Upper lobe of left lung (tissue), 6 donors: ENCODE measurements around the gene LRRC3C. TPM values are rescaled to one million over a fixed set of nuclear protein-coding genes. Genes with fewer than 3 reads are reported as not detected.

Experiments used
- ATAC-seq, 2 donors: fragments of 200-7000 bp; cut with Tn5 transposase; one replicate each; pipeline ENCODE4 v1.9.1; 2022; ENCODE audit warnings: mild to moderate bottlenecking in 2 of 2, moderate library complexity in 2 of 2; ENCODE audit not compliant: low FRiP score in 2 of 2
- DNase-seq, 2 donors: peaks; one replicate each; pipeline ENCODE4 v3.0.0-alpha.2; 2019 to 2020
- H3K27ac ChIP-seq, 4 donors: fragments of 200-600 bp; sonication (generic); one replicate each; pipeline ENCODE4 v1.5.1; 2016 to 2019
- H3K27me3 ChIP-seq, 4 donors: fragments of 200-600 bp; sonication (generic); one replicate each; pipeline ENCODE4 v1.5.1; 2017 to 2019
- H3K36me3 ChIP-seq, 4 donors: fragments of 200-600 bp; sonication (generic); one replicate each; pipeline ENCODE4 v1.5.1; 2016 to 2019
- H3K4me1 ChIP-seq, 4 donors: fragments of 200-600 bp; sonication (generic); one replicate each; pipeline ENCODE4 v1.5.1; 2018 to 2019
- H3K4me3 ChIP-seq, 4 donors: fragments of 200-600 bp; sonication (generic); one replicate each; pipeline ENCODE4 v1.5.1; 2017 to 2019; ENCODE audit warnings: mild to moderate bottlenecking in 2 of 4, moderate library complexity in 1 of 4
- H3K9me3 ChIP-seq, 4 donors: fragments of 200-600 bp; sonication (generic); one replicate each; pipeline ENCODE4 v1.5.1; 2018 to 2019
- EP300 ChIP-seq, 4 donors: sonication (generic); formaldehyde crosslinking; IDR thresholded peaks; one replicate each; pipeline ENCODE4 v1.5.1; 2017; ENCODE audit warnings: antibody characterized with exemption in 4 of 4, control low read depth in 2 of 4
- POLR2A ChIP-seq, 4 donors: fragments of 450-650 bp; IDR thresholded peaks; one replicate each; pipeline ENCODE4 v1.5.1; 2016 to 2017; ENCODE audit warnings: antibody characterized with exemption in 4 of 4, mild to moderate bottlenecking in 2 of 4
- POLR2AphosphoS5 ChIP-seq, 2 donors: sonication (generic); formaldehyde crosslinking; IDR thresholded peaks; one replicate each; pipeline ENCODE4 v1.5.1; 2017; ENCODE audit warnings: antibody characterized with exemption in 2 of 2
- WGBS, 2 donors: methylation state at CpG; one replicate each; pipeline ENCODE4 v1.1.5; 2017 to 2018; 5-methylcytosine and 5-hydroxymethylcytosine counted together
- total RNA-seq, 6 donors: library from RNA; depleted of rRNA in 4 of 6; stranded (reverse); fragments of >200 nt in 4 of 6; gene quantifications; one replicate each; pipeline versions ENCODE4 v1.1.0 to v1.2.1, GENCODE V29; 2016 to 2021
- TF ChIP-seq, protein P1 (sequence below), 6 experiments: fragments of 450-650 bp in 4 of 6; fragments of 200-600 bp in 2 of 6; sonication (generic) in 2 of 6; IDR thresholded peaks; one replicate each; pipeline ENCODE4 v1.5.1; 2016 to 2019; ENCODE audit warnings: antibody characterized with exemption in 6 of 6
- donor health status: DM: no; HTN: no; CAD: no; lungs with moderate emphysema.
- donor health status: DM: no; HTN: yes; CAD: no; lungs with severe emphysema.

LRRC3C gene
- total RNA-seq, 6 donors from 2014 or later, result not detected

DNA sequence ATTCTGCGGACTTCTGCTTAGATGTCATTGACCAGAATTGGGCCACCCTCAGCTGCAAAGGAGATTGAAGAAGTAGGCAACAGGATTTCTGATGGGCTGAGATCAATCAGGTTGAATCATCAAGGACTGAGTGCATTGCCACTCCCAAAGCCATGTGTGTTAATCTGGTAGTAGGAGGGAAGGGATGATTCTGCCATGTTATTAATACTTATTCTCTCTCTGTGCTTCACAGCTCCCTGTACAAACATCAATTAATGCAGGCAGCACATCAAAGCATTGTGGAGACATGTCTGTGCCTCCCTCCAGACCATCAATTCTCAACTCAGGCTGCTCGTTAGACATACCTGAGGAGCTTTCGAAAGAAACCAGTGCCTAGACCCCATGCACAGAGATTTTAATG, 11.6 kb downstream of the LRRC3C start:
- no peak for TF ChIP-seq POLR2A (IDR thresholded peaks at IDR 0.05)
- no peak for TF ChIP-seq POLR2AphosphoS5 (IDR thresholded peaks at IDR 0.05)
- TF ChIP-seq, protein P1, sequence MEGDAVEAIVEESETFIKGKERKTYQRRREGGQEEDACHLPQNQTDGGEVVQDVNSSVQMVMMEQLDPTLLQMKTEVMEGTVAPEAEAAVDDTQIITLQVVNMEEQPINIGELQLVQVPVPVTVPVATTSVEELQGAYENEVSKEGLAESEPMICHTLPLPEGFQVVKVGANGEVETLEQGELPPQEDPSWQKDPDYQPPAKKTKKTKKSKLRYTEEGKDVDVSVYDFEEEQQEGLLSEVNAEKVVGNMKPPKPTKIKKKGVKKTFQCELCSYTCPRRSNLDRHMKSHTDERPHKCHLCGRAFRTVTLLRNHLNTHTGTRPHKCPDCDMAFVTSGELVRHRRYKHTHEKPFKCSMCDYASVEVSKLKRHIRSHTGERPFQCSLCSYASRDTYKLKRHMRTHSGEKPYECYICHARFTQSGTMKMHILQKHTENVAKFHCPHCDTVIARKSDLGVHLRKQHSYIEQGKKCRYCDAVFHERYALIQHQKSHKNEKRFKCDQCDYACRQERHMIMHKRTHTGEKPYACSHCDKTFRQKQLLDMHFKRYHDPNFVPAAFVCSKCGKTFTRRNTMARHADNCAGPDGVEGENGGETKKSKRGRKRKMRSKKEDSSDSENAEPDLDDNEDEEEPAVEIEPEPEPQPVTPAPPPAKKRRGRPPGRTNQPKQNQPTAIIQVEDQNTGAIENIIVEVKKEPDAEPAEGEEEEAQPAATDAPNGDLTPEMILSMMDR (IDR thresholded peaks at IDR 0.05), result no peak
- TF ChIP-seq EP300 (IDR thresholded peaks at IDR 0.05), result no peak
- Histone ChIP-seq H3K36me3 (no peaks in the 10 kb centered on the region), H3K4me1 (peaks cover 3 to 6% (median 3%) of the 10 kb centered on the region in 4 donors), H3K9me3 (no peaks in the 10 kb centered on the region), H3K27me3 (no peaks in the 10 kb centered on the region), H3K27ac (no peak overlapping the region), H3K4me3 (no peak overlapping the region)
- ATAC-seq (no peak), DNase-seq (no peak)
- WGBS, 2 donors, result 88 to 94% methylated on average over 3 of the region's 3 CpGs

- 65% methylated on average over 6 of the region's 6 CpGs for WGBS, 2 donors
- Histone ChIP-seq H3K4me1 (peaks cover 3 to 6% (median 4%) of the 10 kb centered on the region in 4 donors), H3K4me3 (no peak overlapping the region), H3K36me3 (no peaks in the 10 kb centered on the region), H3K27me3 (no peaks in the 10 kb centered on the region), H3K9me3 (no peaks in the 10 kb centered on the region), H3K27ac (no peak overlapping the region)
- ATAC-seq, result peak in 1 of 2 donors; percentile 77
- DNase-seq, result no peak
- TF ChIP-seq POLR2A (IDR thresholded peaks at IDR 0.05) (no peak), EP300 (IDR thresholded peaks at IDR 0.05) (no peak)
- TF ChIP-seq, protein P1 (IDR thresholded peaks at IDR 0.05), result peak in 1 of 6 experiments; percentile 19
Measured at GRCh38 chr17:39939588-39940419, 12.3 kb downstream of the LRRC3C start.

- Histone ChIP-seq H3K4me3 (no peak overlapping the region), H3K4me1 (peaks cover 4 to 11% (median 10%) of the 10 kb centered on the region in 4 donors), H3K27me3 (no peaks in the 10 kb centered on the region), H3K9me3 (no peaks in the 10 kb centered on the region), H3K27ac (peak overlapping the region in 2 of 4 donors; percentile 3 to 68), H3K36me3 (no peaks in the 10 kb centered on the region)
- DNase-seq, result peak in 1 of 2 donors; percentile 69
- WGBS, 2 donors, result 76 to 83% methylated on average over 5 to 10 of the region's 14 CpGs
- TF ChIP-seq, protein P1 (IDR thresholded peaks at IDR 0.05), result no peak
- peak in 1 of 4 donors; percentile 50 for TF ChIP-seq POLR2A (IDR thresholded peaks at IDR 0.05)
- TF ChIP-seq POLR2AphosphoS5 (IDR thresholded peaks at IDR 0.05), result no peak
- TF ChIP-seq EP300 (IDR thresholded peaks at IDR 0.05), result peak in 1 of 4 donors; percentile 33
- ATAC-seq, result peak in 1 of 2 donors; percentile 44
Measured at GRCh38 chr17:39943702-39944392, 16.3 kb downstream of the LRRC3C start.

DNA sequence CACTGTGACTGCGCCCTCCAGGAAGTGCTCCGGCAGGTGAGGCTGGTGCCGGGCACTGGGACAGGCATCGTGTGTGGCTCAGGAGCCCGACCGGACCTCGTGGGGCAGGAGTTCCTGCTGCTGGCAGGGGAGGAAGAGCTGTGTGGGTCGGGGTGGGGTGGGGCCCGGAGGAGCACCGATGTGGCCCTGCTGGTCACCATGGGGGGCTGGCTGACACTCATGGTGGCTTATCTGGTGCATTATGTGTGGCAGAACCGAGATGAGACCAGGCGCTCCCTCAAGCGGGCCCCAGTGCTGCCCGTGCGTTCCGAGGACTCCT, 16.8 kb downstream of the LRRC3C start:
- ATAC-seq, result no peak
- Histone ChIP-seq H3K36me3 (no peaks in the 10 kb centered on the region), H3K27me3 (no peaks in the 10 kb centered on the region), H3K4me3 (no peak overlapping the region), H3K9me3 (no peaks in the 10 kb centered on the region), H3K27ac (peak overlapping the region in 2 of 4 donors; percentile 3 to 68), H3K4me1 (peaks cover 4 to 15% (median 11%) of the 10 kb centered on the region in 4 donors)
- DNase-seq, result no peak
- 88 to 95% methylated on average over 3 to 16 of the region's 16 CpGs for WGBS, 2 donors
- TF ChIP-seq POLR2AphosphoS5 (IDR thresholded peaks at IDR 0.05), result no peak
- no peak for TF ChIP-seq EP300 (IDR thresholded peaks at IDR 0.05)
- TF ChIP-seq POLR2A (IDR thresholded peaks at IDR 0.05), result no peak
- TF ChIP-seq, protein P1 (IDR thresholded peaks at IDR 0.05), result no peak
